Esophagus mucosa (tissue), 1 donor: ENCODE results near the gene INS. TPM values are rescaled to one million over a fixed set of nuclear protein-coding genes. Genes with fewer than 3 reads are reported as not detected.

Experiments
- ATAC-seq: fragments of 200-7000 bp; cut with Tn5 transposase; one replicate; pipeline ENCODE4 v1.9.1; 2020
- total RNA-seq: library from RNA; stranded (reverse); gene quantifications from one replicate; pipeline ENCODE4 v1.2.4, GENCODE V29; 2023
- donor health status: DM: yes; HTN: yes; CAD: no.

Gene INS
- total RNA-seq, 1 donor from 2014 or later: not detected

DNA sequence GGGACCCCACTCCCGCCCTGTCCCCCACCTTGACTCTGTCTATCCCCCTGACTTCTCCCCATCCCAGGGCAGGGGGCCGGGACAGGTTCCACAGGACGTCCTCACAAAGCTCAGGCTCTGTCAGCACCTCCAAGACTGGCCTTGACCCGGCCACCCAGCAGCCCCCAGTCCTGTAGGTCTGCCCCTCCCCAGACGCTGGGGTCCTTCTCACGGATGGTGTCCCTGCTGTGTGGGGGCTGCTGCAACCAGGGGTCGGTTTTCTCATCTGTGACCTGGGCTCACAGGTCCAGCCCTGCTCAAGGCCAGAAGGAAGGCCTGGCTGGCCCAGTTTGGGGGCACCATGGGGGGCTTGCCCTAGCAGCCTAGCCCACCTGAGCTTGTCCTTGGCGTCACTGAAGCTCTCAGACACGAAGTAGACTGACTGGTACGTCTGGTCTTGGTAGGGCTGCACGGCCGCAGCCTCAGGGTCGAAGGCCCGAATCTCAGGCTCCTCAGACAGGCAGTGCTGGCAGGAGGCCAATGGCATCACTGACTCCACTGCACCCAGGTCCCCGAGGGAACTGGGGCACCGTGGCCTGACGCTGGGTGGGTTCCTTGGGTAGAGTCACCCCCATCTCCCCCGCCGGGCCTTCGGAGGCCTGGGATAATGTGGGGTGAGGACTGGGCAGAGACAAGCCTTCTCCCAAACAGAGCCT is 4.0 kb upstream of the INS start:
- ATAC-seq: no peak

DNA sequence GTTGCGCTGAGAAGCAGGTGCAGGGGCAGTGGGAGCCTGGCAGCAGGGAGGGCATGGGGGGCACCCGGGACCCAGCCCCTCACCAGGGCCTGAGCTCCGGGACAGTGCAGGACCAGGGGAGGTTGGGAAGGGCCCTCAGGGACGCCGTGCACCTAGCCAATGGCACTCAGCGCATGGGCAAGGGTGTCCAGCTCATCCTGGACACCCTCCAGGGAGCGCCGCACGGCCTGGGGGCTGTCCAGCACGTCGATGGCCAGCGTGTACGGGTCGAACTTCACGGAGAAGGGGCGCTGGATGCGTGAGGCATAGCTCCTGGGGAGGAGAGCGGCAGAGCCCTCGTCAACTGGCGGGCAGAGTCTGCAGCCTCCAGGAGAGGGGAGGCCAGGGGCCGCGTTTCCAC is 3.1 kb upstream of the INS start:
- ATAC-seq: no peak

GRCh38 chr11:2163428-2163978 is 2.5 kb upstream of the INS start:
- ATAC-seq: no peak

GRCh38 chr11:2159536-2160413 is 1.2 kb downstream of the INS start:
- ATAC-seq: no peak

DNA sequence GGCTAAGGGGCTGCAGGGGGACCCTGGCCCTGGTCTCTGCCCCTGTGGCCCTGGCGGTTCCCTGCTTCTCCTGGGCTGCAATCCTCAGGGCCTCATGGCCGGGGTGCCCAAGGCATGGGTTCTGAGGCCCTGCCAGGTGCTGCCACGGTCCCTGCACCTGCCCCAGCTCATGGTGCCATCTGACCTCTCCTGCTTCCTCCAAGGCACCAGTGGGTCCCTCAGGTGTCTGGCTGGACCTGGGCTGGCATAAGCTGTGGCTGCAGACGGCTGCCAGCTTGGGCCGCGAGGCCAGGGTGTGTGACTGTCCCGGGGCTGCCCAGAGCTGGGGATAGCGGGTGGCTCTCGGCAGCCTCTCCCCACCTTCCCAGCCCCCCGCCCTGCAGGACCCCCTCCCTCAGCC is 2.0 kb downstream of the INS start:
- ATAC-seq: no peak

- ATAC-seq: no peak
Measured at GRCh38 chr11:2158296-2158737, 2.7 kb downstream of the INS start.

DNA sequence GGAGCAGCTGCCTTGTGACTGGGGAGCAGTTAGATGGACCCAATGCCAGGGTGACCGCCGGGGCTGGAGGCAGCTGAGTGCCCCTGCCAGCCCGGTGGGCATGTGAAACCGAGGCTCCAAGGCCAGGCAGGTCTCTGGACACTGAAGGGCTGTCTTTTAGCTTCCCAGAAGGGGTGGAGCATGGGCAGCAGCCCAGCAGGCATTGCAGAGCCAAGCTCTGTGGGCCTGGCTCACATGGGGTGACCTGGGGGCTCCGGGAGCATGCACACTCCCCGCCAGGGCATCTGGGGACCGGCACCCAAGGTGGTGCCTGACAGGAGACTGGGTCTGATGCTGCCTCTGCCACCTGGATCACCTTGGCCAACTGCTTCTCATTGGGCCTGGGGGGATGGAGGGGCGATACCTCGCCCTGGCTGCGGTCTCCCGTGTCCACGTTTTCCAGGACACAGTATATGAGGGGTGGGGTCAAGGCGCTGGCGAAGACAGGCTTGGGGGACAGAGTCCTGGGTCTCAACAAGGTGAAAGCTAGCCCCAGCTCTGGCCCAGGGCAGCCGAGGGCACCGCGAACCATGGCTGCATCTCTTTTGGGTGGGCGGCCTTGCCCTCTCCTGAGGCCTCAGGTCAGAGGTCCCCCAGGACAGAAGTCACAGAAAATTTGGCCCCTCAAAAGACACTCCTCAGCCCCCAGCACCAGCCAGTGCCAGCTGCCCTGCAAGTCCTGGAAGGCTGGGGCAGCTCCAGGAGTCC is 3.5 kb downstream of the INS start:
- no peak for ATAC-seq

DNA sequence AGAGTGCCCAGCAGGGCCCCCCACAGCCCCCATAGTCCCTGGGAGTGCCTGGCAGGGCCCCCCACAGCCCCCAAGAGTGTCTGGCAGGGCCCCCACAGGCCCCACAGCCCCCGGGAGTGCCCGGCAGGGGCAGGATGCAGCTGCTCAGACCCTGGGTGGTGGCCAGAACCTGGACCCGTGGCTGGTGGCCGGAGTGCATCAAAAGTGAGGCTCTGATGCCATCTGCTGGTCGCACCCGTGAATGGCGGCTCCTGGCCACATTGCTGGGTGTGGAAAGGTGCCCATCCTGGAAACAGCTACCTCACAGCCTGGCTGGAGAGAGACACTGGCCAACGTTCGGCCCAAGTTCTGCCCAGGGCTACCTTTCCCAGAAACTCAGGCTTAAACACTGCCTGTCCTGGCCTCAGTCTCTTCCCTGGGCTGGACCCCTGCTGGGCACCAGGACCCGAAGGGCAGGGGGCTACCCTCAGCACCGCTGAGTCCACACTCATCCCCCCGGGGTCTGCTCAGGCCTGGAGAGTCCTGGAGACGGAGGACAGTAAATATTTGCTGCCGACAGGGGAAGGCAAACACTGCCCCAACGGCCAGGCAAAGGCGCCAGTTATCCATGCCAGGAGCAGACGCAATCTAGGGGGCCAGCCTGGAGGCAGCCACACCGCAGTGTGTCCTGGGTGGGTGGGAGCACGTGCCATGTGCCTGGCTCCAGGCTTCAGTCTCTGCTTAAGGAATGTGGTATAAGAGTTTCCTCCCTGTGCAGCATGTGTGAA is 4.4 kb downstream of the INS start:
- peak; percentile 44 for ATAC-seq

DNA sequence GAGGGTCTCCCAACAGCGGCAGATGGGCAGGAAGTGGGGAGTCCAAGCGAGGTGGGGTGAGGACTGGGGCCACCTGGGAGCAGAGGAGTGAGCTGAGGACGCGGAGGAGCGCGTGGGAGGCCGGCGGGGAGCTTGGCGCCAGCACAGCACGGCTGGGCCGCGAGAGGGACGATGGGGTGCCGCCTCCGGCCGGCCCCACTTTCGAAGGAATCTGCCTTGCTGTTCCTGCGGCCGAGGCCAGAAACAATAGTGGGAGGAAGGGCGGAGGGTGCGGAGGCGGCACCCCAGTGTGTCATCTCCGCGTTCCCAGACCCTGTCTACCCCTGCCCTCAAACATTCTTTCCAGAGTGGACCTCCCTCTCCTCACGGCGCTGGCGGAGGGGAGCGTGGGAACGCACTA is 5.5 kb downstream of the INS start:
- ATAC-seq: no peak

- no peak for ATAC-seq
Measured at GRCh38 chr11:2154889-2155288, 6.1 kb downstream of the INS start.

- no peak for ATAC-seq
Measured at GRCh38 chr11:2154195-2154585, 6.8 kb downstream of the INS start.

GRCh38 chr11:2153581-2154194 is 7.3 kb downstream of the INS start:
- peak; percentile 18 for ATAC-seq

DNA sequence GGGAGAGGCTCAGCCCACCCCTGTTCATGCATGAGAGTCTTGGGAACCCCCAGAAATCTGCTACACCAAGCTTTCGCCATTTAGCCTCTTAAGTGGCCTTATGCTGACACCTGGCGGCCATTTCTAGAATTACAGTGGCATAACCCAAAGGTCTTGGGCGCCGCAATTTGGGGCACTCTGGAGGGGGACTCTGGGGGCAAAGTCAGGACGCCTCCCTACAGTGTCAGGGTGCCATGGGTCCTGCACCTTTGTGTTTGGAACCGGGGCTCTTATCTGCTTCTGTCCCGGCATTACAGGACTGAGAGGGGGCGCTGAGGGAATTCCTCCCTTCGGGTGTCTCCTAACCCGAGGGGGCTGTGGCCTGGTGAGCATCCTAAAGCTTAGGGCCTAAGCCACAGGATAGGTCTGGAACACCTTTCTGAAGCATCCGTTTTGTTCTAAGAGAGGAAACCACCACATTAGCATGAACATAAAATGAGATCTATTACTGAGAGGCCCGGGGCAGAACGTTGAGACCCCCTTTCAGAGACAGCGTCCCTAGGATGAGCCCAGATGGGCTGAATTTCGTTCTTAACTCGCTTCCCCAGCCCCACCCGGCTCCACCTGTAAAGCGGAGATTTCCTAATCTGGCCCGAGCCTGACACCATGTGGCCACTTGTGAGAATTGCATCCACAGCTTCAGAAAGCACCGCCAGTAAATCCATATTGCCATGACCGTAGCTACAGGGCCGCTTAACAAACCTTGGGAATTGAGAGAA is 9.3 kb downstream of the INS start:
- ATAC-seq: peak; percentile 71

DNA sequence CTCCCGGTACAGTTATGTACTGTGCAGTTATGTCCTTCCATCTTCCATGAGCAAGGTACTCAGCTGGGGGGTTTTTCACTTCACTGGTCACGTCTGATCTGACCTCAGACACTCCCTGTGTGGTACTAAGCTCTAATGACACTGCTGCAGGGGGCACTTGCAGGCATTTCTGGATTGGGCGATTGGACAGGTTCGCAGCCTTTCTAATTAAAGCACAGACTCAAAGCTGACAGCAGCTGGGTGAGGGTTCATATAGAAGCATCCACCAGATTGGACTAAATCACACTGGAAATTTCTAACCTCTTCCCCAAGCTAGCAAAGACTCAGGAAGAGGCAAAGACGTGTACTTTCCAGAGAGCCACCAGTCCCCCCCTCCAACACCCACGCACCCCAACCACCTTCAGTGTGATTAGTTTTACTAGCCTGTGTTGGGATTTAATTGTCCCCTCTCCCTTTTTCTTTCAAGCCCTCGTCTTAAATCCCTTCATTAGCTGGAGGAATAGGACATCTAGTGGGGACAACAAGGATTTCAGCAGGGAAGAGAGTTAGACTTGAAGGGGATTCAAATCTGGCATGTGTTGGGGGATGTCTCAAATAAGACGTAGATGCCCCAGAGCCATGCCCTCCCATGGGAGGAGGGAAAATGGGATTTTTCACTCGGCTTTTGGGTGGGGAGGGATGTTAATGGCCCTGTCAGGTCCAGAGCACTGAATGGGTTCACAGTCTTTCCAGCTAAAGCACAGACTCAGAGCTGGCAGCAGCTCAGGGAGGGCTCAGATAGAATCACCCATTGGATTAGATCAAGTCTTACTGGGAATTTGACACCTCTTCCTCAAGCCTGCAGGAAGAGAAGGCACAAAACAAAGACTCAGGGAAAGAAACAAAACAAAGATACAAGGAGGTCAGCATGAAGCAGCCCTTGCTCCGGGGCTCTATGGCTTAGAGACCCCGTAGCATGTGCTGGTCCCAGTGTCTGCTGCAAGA is 10.9 kb downstream of the INS start:
- no peak for ATAC-seq

DNA sequence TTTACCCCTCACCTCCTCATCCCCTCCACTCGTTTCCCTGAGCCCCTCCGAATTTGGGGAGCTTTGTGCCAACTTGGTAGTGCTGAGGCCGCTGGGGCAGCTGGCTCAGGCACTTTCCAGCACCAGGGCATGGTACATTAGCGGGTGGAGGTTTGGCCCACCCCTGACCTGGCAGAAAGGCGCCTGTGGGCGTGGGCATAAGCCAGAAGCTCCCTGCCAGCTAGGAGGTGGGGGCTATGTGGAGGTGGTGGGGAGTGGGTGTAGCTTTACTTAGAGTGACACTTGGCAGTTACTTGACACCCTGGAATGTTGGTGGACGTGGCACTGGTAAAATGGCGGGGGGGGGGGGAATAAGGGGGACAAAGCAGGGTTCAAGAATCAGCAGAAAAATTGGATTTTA is 11.5 kb downstream of the INS start:
- ATAC-seq: no peak

DNA sequence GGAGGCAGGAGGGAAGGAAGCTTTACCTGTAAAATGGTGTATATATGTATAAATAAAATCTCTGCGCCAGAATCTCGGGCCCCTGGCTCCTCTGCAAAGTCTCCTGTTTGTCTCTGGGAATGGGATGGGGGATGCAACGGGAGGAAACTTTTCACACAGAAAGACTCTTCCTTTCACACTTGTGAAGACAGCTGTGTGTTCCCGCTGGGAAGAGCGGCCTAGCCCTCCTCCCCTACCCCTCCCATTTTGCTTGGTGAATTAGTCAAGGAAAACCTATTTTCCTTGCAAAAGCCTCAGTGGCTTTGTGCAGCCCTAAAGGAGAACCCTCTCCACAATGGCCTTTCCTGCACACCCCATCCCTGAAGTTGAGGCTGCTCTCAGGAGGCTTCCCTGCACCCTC is 12.4 kb downstream of the INS start:
- ATAC-seq: no peak

DNA sequence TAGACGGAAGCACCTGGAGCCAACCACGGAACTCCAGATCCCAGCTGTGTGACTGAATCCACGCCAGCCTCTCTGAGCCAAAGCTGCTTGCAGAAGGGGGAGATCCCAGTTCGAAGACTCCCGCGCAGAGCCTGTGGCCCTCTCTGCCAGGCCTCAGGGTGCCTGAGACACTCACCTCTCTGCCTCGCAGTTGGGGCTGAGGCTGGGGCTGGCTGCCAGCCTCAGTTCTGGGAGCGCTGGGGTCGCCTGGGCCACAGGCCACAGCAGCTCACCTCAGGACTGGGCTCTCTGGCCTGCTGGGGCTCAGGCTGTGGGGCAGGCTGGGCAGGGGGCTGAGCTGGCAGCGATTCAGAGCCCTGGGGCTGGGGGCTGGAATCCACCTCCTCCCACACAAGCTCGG is 13.6 kb downstream of the INS start:
- ATAC-seq: no peak

- ATAC-seq: no peak
Measured at GRCh38 chr11:2146051-2146450, 15.0 kb downstream of the INS start.

DNA sequence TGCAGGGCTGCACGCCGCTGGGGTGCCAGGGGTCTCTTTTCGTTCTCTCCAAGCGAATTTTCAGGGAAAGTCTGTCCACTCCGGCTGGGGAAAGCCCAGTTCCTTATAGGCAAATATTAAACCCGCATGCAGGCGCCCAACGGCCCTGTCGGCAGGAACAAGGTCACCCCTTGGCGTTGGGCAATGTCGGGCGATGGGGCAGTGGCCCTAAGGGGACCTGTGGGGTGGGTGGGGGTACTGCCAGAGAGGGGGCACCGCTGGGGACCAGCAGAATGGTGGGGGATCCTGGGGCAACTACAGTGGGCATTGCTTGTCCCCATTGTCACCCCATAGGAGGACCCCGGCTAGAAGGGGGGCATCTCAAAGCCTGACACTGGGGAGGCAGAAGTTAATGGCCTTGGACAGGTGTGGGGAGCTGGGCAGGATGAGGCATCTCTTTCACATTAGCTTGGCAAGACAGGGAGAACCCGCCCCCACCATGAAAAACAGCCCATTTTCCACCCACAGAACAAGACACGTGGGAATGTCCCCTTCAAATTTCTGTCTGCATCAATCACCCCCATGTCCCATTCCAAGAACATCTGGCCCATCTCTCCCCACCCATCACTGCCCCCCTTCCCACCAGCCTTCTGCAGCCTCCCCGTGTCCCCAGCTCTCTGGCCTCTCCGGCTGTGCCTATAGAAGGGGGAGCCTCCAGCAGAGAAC is 16.3 kb downstream of the INS start:
- no peak for ATAC-seq
